Gastrocnemius medialis (tissue), 4 donors: ENCODE data around the gene SUSD1. TPM values are rescaled to one million over a fixed set of nuclear protein-coding genes. Genes with fewer than 3 reads are reported as not detected.

Experiments used
- ATAC-seq, 2 donors: fragments of 150-250 bp; one replicate each; pipeline ENCODE4 v1.9.1; 2016
- DNase-seq, 2 donors: peaks; one replicate each; pipeline ENCODE4 v3.0.0-alpha.2; 2019
- H3K27ac ChIP-seq, 4 donors: fragments of 200-600 bp; sonication (generic); 1 replicate in 1 of 4; 2 replicates in 3 of 4; pipeline ENCODE4 v1.5.1; 2016 to 2018; ENCODE audit warnings: mild to moderate bottlenecking in 2 of 4, moderate library complexity in 1 of 4
- H3K27me3 ChIP-seq, 3 donors: fragments of 200-600 bp; sonication (generic) in 2 of 3; 1 replicate in 1 of 3; 2 replicates in 2 of 3; pipeline versions ENCODE4 v1.5.1 to v1.6.0; 2016 to 2019; ENCODE audit warnings: mild to moderate bottlenecking in 1 of 3, moderate library complexity in 1 of 3
- H3K36me3 ChIP-seq, 2 donors: fragments of 200-600 bp; sonication (generic) in 1 of 2; one replicate each; pipeline ENCODE4 v1.5.1; 2017 to 2018
- H3K4me1 ChIP-seq, 2 donors: fragments of 200-600 bp; sonication (generic) in 1 of 2; one replicate each; pipeline ENCODE4 v1.5.1; 2016 to 2017; ENCODE audit warnings: mild to moderate bottlenecking in 2 of 2
- H3K4me3 ChIP-seq, 4 donors: fragments of 200-600 bp; sonication (generic) in 3 of 4; 1 replicate in 1 of 4; 2 replicates in 3 of 4; pipeline ENCODE4 v1.5.1; 2016 to 2019; ENCODE audit warnings: mild to moderate bottlenecking in 2 of 4
- H3K9me3 ChIP-seq, 3 donors: fragments of 200-600 bp; sonication (generic) in 2 of 3; 1 replicate in 1 of 3; 2 replicates in 2 of 3; pipeline ENCODE4 v1.5.1; 2016 to 2019
- POLR2A ChIP-seq, 2 donors: fragments of 450-650 bp; IDR thresholded peaks; one replicate each; pipeline ENCODE4 v1.6.1; 2017; ENCODE audit warnings: antibody characterized with exemption in 2 of 2, mild to moderate bottlenecking in 2 of 2, moderate library complexity in 2 of 2
- in situ Hi-C, 4 donors: fragments of 200-750 bp; cut with MboI; loops; one replicate each; pipeline versions ENCODE4 v1.15.0 to v1.8.0; 2017; ENCODE audit warnings: low sequenced_read_pairs in 4 of 4
- intact Hi-C: fragments of 100-400 bp; cut with DNase I; formaldehyde crosslinking; loops from one replicate; pipeline ENCODE4 v1.15.1; 2023; ENCODE audit warnings: low total_unique reads
- total RNA-seq, 4 donors: library from RNA; depleted of rRNA; stranded (reverse); fragments of >200 nt; gene quantifications; one replicate each; pipeline versions ENCODE4 v1.1.0 to v1.2.3, GENCODE V29; 2016
- TF ChIP-seq, protein P1 (sequence below), 5 experiments: fragments of 450-650 bp in 3 of 5; fragments of 200-600 bp in 2 of 5; sonication (generic) in 2 of 5; IDR thresholded peaks in 4 of 5; conservative IDR thresholded peaks in 1 of 5; 1 replicate in 4 of 5; 2 replicates in 1 of 5; pipeline ENCODE4 v1.5.1; 2016 to 2019; ENCODE audit warnings: antibody characterized with exemption in 5 of 5, mild to moderate bottlenecking in 3 of 5, moderate library complexity in 3 of 5

Gene SUSD1
- total RNA-seq, 4 donors from 2014 or later = 0.82 to 8.0 (median 2.2) TPM

DNA sequence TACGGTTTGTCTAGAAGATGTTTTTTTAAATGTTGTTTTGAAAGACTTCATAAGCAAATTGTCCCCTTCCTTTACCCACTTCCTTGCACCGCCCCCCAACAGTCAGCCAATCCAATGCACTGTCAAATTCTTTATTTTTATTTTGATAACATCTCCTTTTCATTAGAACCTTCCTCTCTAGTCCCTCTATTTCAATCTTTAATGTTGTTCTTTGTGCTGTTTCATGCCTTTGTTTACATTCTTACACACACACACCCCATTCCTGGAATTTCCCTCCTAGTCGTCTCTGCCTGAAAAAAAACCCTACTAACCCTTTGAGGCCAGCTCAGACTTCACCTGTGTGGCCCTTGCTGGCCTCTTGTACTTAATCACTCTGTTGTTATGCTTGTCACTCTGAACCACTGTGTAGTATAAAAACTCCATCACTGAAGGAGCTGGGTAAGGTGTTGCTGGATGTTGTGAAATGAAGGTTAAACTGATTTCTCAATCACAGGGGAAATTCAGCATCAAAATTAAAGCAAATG, 145.1 kb downstream of the SUSD1 start:
- Histone ChIP-seq H3K27me3 (no peaks in the 10 kb centered on the region), H3K27ac (no peak overlapping the region), H3K4me1 (no peaks in the 10 kb centered on the region), H3K4me3 (no peak overlapping the region), H3K36me3 (no peaks in the 10 kb centered on the region), H3K9me3 (no peaks in the 10 kb centered on the region)
- in situ Hi-C loops (no loop called here), intact Hi-C loops (no loop called here)
- TF ChIP-seq, protein P1, sequence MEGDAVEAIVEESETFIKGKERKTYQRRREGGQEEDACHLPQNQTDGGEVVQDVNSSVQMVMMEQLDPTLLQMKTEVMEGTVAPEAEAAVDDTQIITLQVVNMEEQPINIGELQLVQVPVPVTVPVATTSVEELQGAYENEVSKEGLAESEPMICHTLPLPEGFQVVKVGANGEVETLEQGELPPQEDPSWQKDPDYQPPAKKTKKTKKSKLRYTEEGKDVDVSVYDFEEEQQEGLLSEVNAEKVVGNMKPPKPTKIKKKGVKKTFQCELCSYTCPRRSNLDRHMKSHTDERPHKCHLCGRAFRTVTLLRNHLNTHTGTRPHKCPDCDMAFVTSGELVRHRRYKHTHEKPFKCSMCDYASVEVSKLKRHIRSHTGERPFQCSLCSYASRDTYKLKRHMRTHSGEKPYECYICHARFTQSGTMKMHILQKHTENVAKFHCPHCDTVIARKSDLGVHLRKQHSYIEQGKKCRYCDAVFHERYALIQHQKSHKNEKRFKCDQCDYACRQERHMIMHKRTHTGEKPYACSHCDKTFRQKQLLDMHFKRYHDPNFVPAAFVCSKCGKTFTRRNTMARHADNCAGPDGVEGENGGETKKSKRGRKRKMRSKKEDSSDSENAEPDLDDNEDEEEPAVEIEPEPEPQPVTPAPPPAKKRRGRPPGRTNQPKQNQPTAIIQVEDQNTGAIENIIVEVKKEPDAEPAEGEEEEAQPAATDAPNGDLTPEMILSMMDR (IDR thresholded peaks at IDR 0.05 in 4 of 5, conservative IDR thresholded peaks at IDR 0.05 in 1 of 5) = no peak
- TF ChIP-seq POLR2A (IDR thresholded peaks at IDR 0.05) = no peak
- DNase-seq = no peak
- no peak for ATAC-seq

DNA sequence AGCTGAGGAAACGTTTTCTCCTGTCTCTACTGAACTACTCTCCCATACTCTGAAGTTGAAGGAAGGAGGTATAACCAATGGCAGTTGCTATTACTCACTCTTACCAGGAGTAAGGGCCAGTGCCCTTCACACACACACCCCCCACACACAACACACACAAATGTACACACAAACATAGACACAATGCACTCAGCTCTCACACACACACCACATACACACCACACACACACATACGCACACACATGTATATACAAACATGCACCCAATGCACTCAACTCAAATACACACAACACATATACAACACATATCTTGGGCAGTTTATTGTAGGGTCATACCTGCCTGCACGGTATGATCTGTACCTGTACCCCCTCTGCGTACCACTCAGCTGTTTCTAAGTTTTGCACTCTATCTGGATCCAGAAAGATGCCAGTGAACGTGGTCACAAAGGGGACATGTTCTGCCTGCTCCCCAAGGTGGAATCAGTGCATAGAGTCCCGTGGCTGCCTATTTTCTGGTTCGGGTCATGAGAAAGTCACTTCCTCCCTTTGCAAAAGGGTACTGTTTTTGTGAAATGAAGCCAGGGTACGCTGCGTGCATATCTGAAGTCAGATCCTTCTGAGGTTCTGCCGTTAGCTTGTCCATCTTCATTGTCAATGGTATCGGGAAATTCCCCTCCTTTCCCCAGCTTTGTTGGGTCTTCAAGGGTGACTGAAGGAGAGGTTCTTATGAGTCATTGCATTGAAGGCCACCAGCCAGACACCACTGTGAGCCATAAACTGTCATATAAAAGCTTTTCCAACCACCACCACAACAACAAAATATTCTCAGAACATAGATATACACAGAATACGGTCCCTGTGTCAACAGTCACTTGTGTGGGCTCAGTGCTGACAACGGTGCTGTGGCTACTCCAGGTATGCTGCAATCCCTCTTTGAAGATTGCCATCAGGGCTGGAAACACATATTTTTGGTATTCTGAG, 146.6 kb downstream of the SUSD1 start:
- Histone ChIP-seq H3K4me1 (no peaks in the 10 kb centered on the region), H3K9me3 (no peaks in the 10 kb centered on the region), H3K36me3 (no peaks in the 10 kb centered on the region), H3K27me3 (no peaks in the 10 kb centered on the region), H3K4me3 (no peak overlapping the region), H3K27ac (no peak overlapping the region)
- TF ChIP-seq, protein P1 (IDR thresholded peaks at IDR 0.05 in 4 of 5, conservative IDR thresholded peaks at IDR 0.05 in 1 of 5) = no peak
- no peak for TF ChIP-seq POLR2A (IDR thresholded peaks at IDR 0.05)
- ATAC-seq (no peak), DNase-seq (no peak)
- intact Hi-C loops (no loop called here), in situ Hi-C loops (no loop called here)

DNA sequence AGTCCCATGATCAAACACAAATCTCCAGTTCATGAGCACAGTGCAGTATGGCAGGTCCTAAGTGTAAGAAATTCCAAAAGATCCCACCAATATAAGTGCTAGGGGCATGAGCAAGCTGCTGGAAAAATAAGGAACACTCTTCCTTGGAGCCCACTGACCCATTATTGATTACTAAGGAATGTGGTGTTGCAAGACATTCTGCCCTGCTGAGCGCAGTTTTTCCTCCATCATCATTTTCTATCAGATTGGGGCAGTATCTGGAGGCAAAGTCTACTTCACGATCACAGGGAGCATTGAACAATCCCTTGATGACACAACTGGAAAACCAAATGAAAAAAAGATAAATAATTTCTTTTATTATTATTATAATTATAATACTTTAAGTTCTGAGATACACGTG, 149.2 kb downstream of the SUSD1 start:
- in situ Hi-C loops = no loop called here
- intact Hi-C loops = no loop called here

DNA sequence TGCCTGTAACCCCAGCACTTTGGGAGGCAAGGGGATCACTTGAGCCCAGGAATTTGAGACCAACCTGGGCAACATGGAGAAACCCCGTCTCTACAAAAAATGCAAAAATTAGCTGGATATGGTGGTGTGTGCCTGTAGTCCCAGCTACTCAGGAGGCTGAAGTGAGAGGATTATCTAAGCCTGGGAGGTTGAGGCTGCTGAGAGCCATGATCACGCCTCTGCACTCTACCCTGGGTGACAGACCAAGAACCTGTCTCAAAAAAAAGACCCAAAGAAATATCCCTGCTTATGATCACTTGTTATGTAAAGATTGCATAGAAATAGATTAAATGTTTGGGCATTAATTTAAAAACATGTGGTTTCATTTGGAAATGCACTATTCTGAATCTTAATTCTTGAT, 153.4 kb downstream of the SUSD1 start:
- DNase-seq = no peak

More for the DNA sequence above, 149.2 kb downstream of the SUSD1 start:
- Histone ChIP-seq H3K4me1 (peaks cover 0 to 5% of the 10 kb centered on the region in 2 donors), H3K27ac (no peak overlapping the region), H3K4me3 (no peak overlapping the region), H3K27me3 (no peaks in the 10 kb centered on the region), H3K36me3 (no peaks in the 10 kb centered on the region), H3K9me3 (no peaks in the 10 kb centered on the region)
- ATAC-seq (no peak), DNase-seq (no peak)
- TF ChIP-seq, protein P1 (IDR thresholded peaks at IDR 0.05 in 4 of 5, conservative IDR thresholded peaks at IDR 0.05 in 1 of 5) = no peak
- TF ChIP-seq POLR2A (IDR thresholded peaks at IDR 0.05) = no peak

More for the DNA sequence above, 153.4 kb downstream of the SUSD1 start:
- intact Hi-C loops (no loop called here), in situ Hi-C loops (loop anchor here in 1 of 4 donors (25.0 kb wide), 1 partner anchor 91 kb away; no protein-coding TSS in a partner anchor)
- H3K9me3 ChIP-seq = no peaks in the 10 kb centered on the region
- no peak for ATAC-seq
- no peaks in the 10 kb centered on the region for H3K27me3 ChIP-seq
- peaks cover 0 to 8% of the 10 kb centered on the region in 2 donors for H3K4me1 ChIP-seq
- no peak overlapping the region for H3K27ac ChIP-seq
- no peak overlapping the region for H3K4me3 ChIP-seq
- H3K36me3 ChIP-seq = no peaks in the 10 kb centered on the region
- no peak for TF ChIP-seq POLR2A (IDR thresholded peaks at IDR 0.05)
- TF ChIP-seq, protein P1 (IDR thresholded peaks at IDR 0.05 in 4 of 5, conservative IDR thresholded peaks at IDR 0.05 in 1 of 5) = no peak
